Breast epithelium (tissue), 4 donors: ENCODE measurements around the gene NAT9. TPM values are rescaled to one million over a fixed set of nuclear protein-coding genes. Genes with fewer than 3 reads are reported as not detected.

Source experiments
- DNase-seq, 2 donors: peaks; one replicate each; pipeline ENCODE4 v3.0.0-alpha.2; 2019; ENCODE audit warnings: low spot score in 2 of 2
- H3K27ac ChIP-seq, 2 donors: fragments of 200-600 bp; sonication (generic) in 1 of 2; one replicate each; pipeline ENCODE4 v1.5.1; 2016 to 2019; ENCODE audit warnings: mild to moderate bottlenecking in 1 of 2
- H3K27me3 ChIP-seq, 2 donors: fragments of 200-600 bp; sonication (generic) in 1 of 2; one replicate each; pipeline versions ENCODE4 v1.5.1 to v1.6.0; 2017 to 2019; ENCODE audit warnings: control low read depth in 1 of 2, mild to moderate bottlenecking in 1 of 2
- H3K36me3 ChIP-seq: fragments of 200-600 bp; one replicate; pipeline ENCODE4 v1.5.1; 2019
- H3K4me1 ChIP-seq, 2 donors: fragments of 200-600 bp; sonication (generic); one replicate each; pipeline ENCODE4 v1.5.1; 2016 to 2019; ENCODE audit warnings: control low read depth in 1 of 2
- H3K4me3 ChIP-seq, 3 donors: fragments of 200-600 bp; sonication (generic); 1 replicate in 2 of 3; 2 replicates in 1 of 3; pipeline ENCODE4 v1.5.1; 2016 to 2019; ENCODE audit warnings: mild to moderate bottlenecking in 3 of 3, moderate library complexity in 2 of 3
- H3K9me3 ChIP-seq, 2 donors: fragments of 200-600 bp; sonication (generic) in 1 of 2; one replicate each; pipeline ENCODE4 v1.5.1; 2016 to 2019; ENCODE audit warnings: control low read depth in 1 of 2
- CTCF ChIP-seq, 3 donors: fragments of 450-650 bp; IDR thresholded peaks; one replicate each; pipeline ENCODE4 v1.5.1; 2016 to 2017; ENCODE audit warnings: antibody characterized with exemption in 3 of 3, mild to moderate bottlenecking in 3 of 3, moderate library complexity in 3 of 3
- POLR2A ChIP-seq: fragments of 450-650 bp; IDR thresholded peaks from one replicate; pipeline ENCODE4 v1.6.1; 2016; ENCODE audit warnings: antibody characterized with exemption, mild to moderate bottlenecking, moderate library complexity
- POLR2AphosphoS5 ChIP-seq, 3 donors: sonication (generic); formaldehyde crosslinking; IDR thresholded peaks; one replicate each; pipeline ENCODE4 v1.6.1; 2017; ENCODE audit warnings: antibody characterized with exemption in 3 of 3
- intact Hi-C: fragments of 100-400 bp; cut with DNase I; formaldehyde crosslinking; loops from one replicate; pipeline ENCODE4 v1.15.1; 2023; ENCODE audit warnings: low total_unique reads
- total RNA-seq, 3 donors: library from RNA; depleted of rRNA; stranded (reverse); fragments of >200 nt; gene quantifications; one replicate each; pipeline ENCODE4 v1.1.0, GENCODE V29; 2016

The NAT9 gene
- total RNA-seq, 3 donors from 2014 or later = 20.6 to 41.3 (median 40.0) TPM

DNA sequence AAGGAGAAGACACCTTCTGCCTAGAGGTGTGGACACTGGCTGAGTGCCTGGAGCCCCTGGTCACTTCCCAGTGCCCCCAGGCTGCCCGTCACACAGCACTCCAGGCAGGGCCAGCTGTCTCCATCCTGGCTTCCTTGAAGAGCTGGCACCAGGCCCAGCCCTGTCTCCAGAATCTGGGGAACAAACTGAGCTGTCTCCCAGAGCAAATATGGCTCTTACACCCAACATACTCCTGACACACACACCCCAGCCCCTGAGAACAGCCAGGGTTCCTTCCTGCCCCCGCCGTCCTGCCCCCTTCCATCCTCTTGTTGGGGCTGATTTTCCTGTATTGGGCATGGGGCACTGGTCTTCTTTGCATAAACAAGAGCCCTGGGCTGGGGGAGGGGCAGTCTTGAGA lies 18.6 kb downstream of the NAT9 start:
- TF ChIP-seq POLR2A = no peak
- TF ChIP-seq POLR2AphosphoS5 (IDR thresholded peaks at IDR 0.05) = no peak
- no peak for TF ChIP-seq CTCF (IDR thresholded peaks at IDR 0.05)
- Histone ChIP-seq H3K27ac (peak overlapping the region; percentile 90 to 91), H3K36me3 (no peaks in the 10 kb centered on the region), H3K4me3 (peak overlapping the region in 1 of 3 donors; percentile 40), H3K4me1 (peaks cover 3 to 40% of the 10 kb centered on the region in 2 donors), H3K9me3 (no peaks in the 10 kb centered on the region), H3K27me3 (no peaks in the 10 kb centered on the region)
- intact Hi-C loops = no loop called here
- DNase-seq = no peak

- Histone ChIP-seq H3K4me1 (peaks cover 3 to 40% of the 10 kb centered on the region in 2 donors), H3K27me3 (no peaks in the 10 kb centered on the region), H3K36me3 (no peaks in the 10 kb centered on the region), H3K27ac (peak overlapping the region; percentile 90 to 91), H3K9me3 (no peaks in the 10 kb centered on the region), H3K4me3 (no peak overlapping the region)
- DNase-seq = no peak
- TF ChIP-seq POLR2A (no peak), CTCF (IDR thresholded peaks at IDR 0.05) (no peak), POLR2AphosphoS5 (IDR thresholded peaks at IDR 0.05) (no peak)
- intact Hi-C loops = no loop called here
These were observed 19.3 kb downstream of the NAT9 start for GRCh38 chr17:74756891-74757290.

DNA sequence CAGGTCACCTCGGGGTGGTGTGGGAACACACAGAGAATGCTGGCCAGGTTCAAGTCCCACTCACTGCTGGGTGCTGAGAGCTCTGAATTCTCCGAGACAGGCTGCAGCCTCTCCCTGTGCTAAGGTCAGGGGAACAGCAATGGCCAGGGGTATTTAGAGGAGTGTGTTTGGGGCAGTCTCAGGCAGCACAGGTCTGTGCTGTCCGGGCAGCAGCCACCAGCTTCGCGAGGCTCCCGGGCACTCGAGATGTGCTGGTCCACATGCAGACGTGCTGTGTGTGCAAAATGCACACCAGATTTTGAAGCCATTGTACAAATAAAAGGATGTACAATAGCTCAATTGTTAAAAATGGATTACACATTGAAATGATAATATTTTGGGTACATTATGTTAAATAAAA lies 20.6 kb downstream of the NAT9 start:
- intact Hi-C loops = no loop called here
- no peak for DNase-seq
- H3K4me3 ChIP-seq = no peak overlapping the region
- H3K27ac ChIP-seq = peak overlapping the region; percentile 49 to 89
- TF ChIP-seq POLR2A (no peak), POLR2AphosphoS5 (IDR thresholded peaks at IDR 0.05) (no peak), CTCF (IDR thresholded peaks at IDR 0.05) (no peak)
- peaks cover 3 to 30% of the 10 kb centered on the region in 2 donors for H3K4me1 ChIP-seq
- no peaks in the 10 kb centered on the region for H3K27me3 ChIP-seq
- H3K36me3 ChIP-seq = no peaks in the 10 kb centered on the region
- H3K9me3 ChIP-seq = no peaks in the 10 kb centered on the region

- intact Hi-C loops = no loop called here
- Histone ChIP-seq H3K4me1 (peaks cover 3 to 34% of the 10 kb centered on the region in 2 donors), H3K27me3 (no peaks in the 10 kb centered on the region), H3K36me3 (no peaks in the 10 kb centered on the region), H3K4me3 (no peak overlapping the region), H3K27ac (peak overlapping the region; percentile 49 to 89), H3K9me3 (no peaks in the 10 kb centered on the region)
- DNase-seq = no peak
- no peak for TF ChIP-seq CTCF (IDR thresholded peaks at IDR 0.05)
- no peak for TF ChIP-seq POLR2A
- no peak for TF ChIP-seq POLR2AphosphoS5 (IDR thresholded peaks at IDR 0.05)
These were observed 21.3 kb downstream of the NAT9 start for GRCh38 chr17:74754832-74755231.

DNA sequence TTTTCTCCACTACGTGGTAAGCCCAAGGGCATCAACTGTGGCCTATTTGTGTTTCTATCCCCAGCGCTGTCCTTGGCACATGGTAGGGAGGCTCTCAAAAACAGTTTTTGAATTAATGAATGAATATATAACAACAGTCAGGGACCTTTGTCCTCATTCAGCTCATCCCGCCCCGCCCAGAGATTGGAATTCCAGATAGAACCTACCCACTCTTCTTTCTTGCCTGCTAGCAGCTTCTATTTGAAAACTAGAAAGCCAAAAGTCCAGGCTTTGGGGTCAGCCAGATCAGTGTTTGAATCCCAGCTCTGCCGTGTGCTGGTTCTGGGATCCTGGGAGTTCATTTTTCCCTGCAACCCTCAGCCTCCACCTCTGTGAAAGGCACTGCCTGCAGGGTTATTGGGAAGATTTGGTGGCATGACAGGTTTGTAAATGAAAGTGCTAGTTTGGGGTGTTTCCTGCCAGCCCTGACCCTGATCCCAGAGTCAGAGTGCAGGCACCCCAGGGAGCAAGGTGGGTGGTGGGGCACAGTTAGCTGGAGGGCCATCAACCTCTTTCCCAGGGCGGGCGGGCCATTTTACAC lies 23.2 kb downstream of the NAT9 start:
- intact Hi-C loops = no loop called here
- Histone ChIP-seq H3K4me1 (peaks cover 0 to 18% of the 10 kb centered on the region in 2 donors), H3K27me3 (no peaks in the 10 kb centered on the region)

More for the DNA sequence above, 23.2 kb downstream of the NAT9 start:
- DNase-seq = no peak
- Histone ChIP-seq H3K4me3 (no peak overlapping the region), H3K9me3 (no peaks in the 10 kb centered on the region), H3K27ac (peak overlapping the region; percentile 62 to 89), H3K36me3 (no peaks in the 10 kb centered on the region)
- TF ChIP-seq CTCF (IDR thresholded peaks at IDR 0.05) = no peak
- no peak for TF ChIP-seq POLR2A
- no peak for TF ChIP-seq POLR2AphosphoS5 (IDR thresholded peaks at IDR 0.05)
